Loucy (cell line): ENCODE data around the gene PSMD1.

Source experiments
- H2AFZ ChIP-seq: fragments of 200-600 bp; sonication (generic); 2 replicates; pipeline ENCODE4 v1.6.0; 2016; ENCODE audit warnings: antibody characterized with exemption, mild to moderate bottlenecking, low read length, moderate library complexity
- H3F3A ChIP-seq: fragments of 200-600 bp; 2 replicates; pipeline ENCODE4 v1.6.0; 2016; ENCODE audit warnings: antibody characterized with exemption, low read depth, mild to moderate bottlenecking
- H3K27me3 ChIP-seq: fragments of 200-600 bp; sonication (generic); 2 replicates; pipeline ENCODE4 v1.6.1; 2014; ENCODE audit warnings: low read length, mild to moderate bottlenecking; ENCODE audit not compliant: insufficient read depth, poor library complexity, severe bottlenecking
- H3K36me3 ChIP-seq: fragments of 200-600 bp; sonication (generic); 2 replicates; pipeline ENCODE4 v1.6.1; 2016; ENCODE audit warnings: low read length; ENCODE audit not compliant: insufficient read depth
- H3K4me1 ChIP-seq: fragments of 200-600 bp; sonication (generic); 2 replicates; pipeline ENCODE4 v1.5.1; 2014; ENCODE audit warnings: low read length, mild to moderate bottlenecking; ENCODE audit not compliant: insufficient read depth, poor library complexity, severe bottlenecking
- H3K4me2 ChIP-seq: fragments of 200-600 bp; sonication (generic); 2 replicates; pipeline ENCODE4 v1.6.0; 2014; ENCODE audit warnings: antibody characterized with exemption, low read length, low read depth, mild to moderate bottlenecking; ENCODE audit not compliant: poor library complexity, severe bottlenecking
- H3K4me3 ChIP-seq: fragments of 200-600 bp; sonication (generic); 2 replicates; pipeline ENCODE4 v1.5.1; 2014; ENCODE audit warnings: low read length, mild to moderate bottlenecking, mixed read lengths; ENCODE audit not compliant: poor library complexity, severe bottlenecking
- H3K79me2 ChIP-seq: fragments of 200-600 bp; sonication (generic); 2 replicates; pipeline ENCODE4 v1.6.1; 2014; ENCODE audit warnings: low read length; ENCODE audit not compliant: insufficient read depth
- H3K9ac ChIP-seq: fragments of 200-600 bp; sonication (generic); 2 replicates; pipeline ENCODE4 v1.6.0; 2014; ENCODE audit warnings: mild to moderate bottlenecking, low read depth, low read length, moderate library complexity; ENCODE audit not compliant: poor library complexity, severe bottlenecking
- H3K9me2 ChIP-seq: fragments of 200-600 bp; sonication (generic); replicated peaks from 2 replicates; pipeline ENCODE4 v1.6.1; 2016; ENCODE audit warnings: low read depth, low read length, mixed read lengths
- H3K9me3 ChIP-seq: fragments of 200-600 bp; sonication (generic); 2 replicates; pipeline ENCODE4 v1.6.1; 2014; ENCODE audit warnings: mild to moderate bottlenecking, antibody characterized with exemption, low read length, low read depth; ENCODE audit not compliant: insufficient read depth
- H4K20me1 ChIP-seq: fragments of 200-600 bp; sonication (generic); 2 replicates; pipeline ENCODE4 v1.6.0; 2014; ENCODE audit warnings: antibody characterized with exemption, low read length, mild to moderate bottlenecking; ENCODE audit not compliant: insufficient read depth, poor library complexity, severe bottlenecking
- CTCF ChIP-seq: fragments of 200-600 bp; sonication (generic); conservative IDR thresholded peaks from 2 replicates; pipeline ENCODE4 v1.5.1; 2014; ENCODE audit warnings: mild to moderate bottlenecking, antibody characterized with exemption, low read length
- EZH2phosphoT487 ChIP-seq: fragments of 200-600 bp; IDR thresholded peaks from 2 replicates; pipeline ENCODE4 v1.6.1; 2018; ENCODE audit warnings: antibody characterized with exemption, mild to moderate bottlenecking, moderate library complexity, borderline replicate concordance

PSMD1 gene

GRCh38 chr2:231163414-231164095 is 106.9 kb downstream of the PSMD1 start:
- H3F3A ChIP-seq: no peaks in the 10 kb centered on the region; the same call in 1 of the 2 replicates
- H3K4me3 ChIP-seq: no peak overlapping the region
- no peak overlapping the region for H3K4me2 ChIP-seq
- H4K20me1 ChIP-seq: no peaks in the 10 kb centered on the region
- H3K9me3 ChIP-seq: no peaks in the 10 kb centered on the region
- H3K27me3 ChIP-seq: no peaks in the 10 kb centered on the region
- H3K9ac ChIP-seq: no peak overlapping the region
- peaks cover 85% of the 10 kb centered on the region for H3K36me3 ChIP-seq
- H3K9me2 ChIP-seq: no peaks in the 10 kb centered on the region
- TF ChIP-seq CTCF: no peak
- TF ChIP-seq EZH2phosphoT487: no peak
- H3K4me1 ChIP-seq: peaks cover 6% of the 10 kb centered on the region
- H3K79me2 ChIP-seq: no peaks in the 10 kb centered on the region
- H2AFZ ChIP-seq: no peak overlapping the region

GRCh38 chr2:231167745-231168459 is 111.2 kb downstream of the PSMD1 start:
- Histone ChIP-seq H3K4me2 (no peak overlapping the region), H3K4me1 (peaks cover 11% of the 10 kb centered on the region), H3K9me3 (no peaks in the 10 kb centered on the region), H3K27me3 (no peaks in the 10 kb centered on the region), H4K20me1 (no peaks in the 10 kb centered on the region), H3K79me2 (no peaks in the 10 kb centered on the region), H3K4me3 (no peak overlapping the region), H3K36me3 (peaks cover 84% of the 10 kb centered on the region), H3K9me2 (no peaks in the 10 kb centered on the region), H3F3A (no peaks in the 10 kb centered on the region; the same call in 1 of the 2 replicates), H2AFZ (no peak overlapping the region), H3K9ac (no peak overlapping the region)
- TF ChIP-seq EZH2phosphoT487: no peak
- no peak for TF ChIP-seq CTCF

- H3K36me3 ChIP-seq: peaks cover 84% of the 10 kb centered on the region
- H3K4me2 ChIP-seq: peak overlapping the region; percentile 44
- H2AFZ ChIP-seq: no peak overlapping the region
- no peaks in the 10 kb centered on the region; the same call in 1 of the 2 replicates for H3F3A ChIP-seq
- H3K4me1 ChIP-seq: peaks cover 11% of the 10 kb centered on the region
- TF ChIP-seq CTCF: no peak
- no peak for TF ChIP-seq EZH2phosphoT487
- H3K79me2 ChIP-seq: no peaks in the 10 kb centered on the region
- H3K4me3 ChIP-seq: no peak overlapping the region
- H3K9me2 ChIP-seq: no peaks in the 10 kb centered on the region
- peak overlapping the region; percentile 32 for H3K9ac ChIP-seq
- H3K27me3 ChIP-seq: no peaks in the 10 kb centered on the region
- no peaks in the 10 kb centered on the region for H3K9me3 ChIP-seq
- no peaks in the 10 kb centered on the region for H4K20me1 ChIP-seq
Measured at GRCh38 chr2:231168460-231169139, 111.9 kb downstream of the PSMD1 start.
